Fibroblast of skin of right biceps (primary cell): ENCODE data around the gene GDPD5.
A peak's percentile ranks its signal among the peaks of the same experiment; 100 is the strongest.

Source experiments
- DNase-seq: peaks from one replicate; pipeline ENCODE4 v3.0.0-alpha.2; 2013

The GDPD5 gene

DNA sequence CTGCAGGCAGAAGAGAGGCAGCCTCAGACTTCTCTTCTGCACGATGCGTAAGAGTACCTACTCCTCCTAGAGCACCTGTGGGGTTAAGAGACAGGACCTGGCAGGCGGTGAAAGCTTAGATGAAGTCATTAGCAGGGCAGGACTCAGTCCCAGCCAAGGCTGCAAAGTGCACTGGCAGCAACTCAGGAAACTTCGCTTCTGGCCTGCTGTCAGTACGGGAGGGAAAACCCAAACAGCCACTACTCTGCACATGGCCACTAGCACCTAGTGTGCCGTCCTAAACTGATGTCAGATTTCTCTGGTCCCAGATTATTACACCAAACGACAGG lies 84.0 kb downstream of the GDPD5 start:
- DNase-seq, result no peak

DNA sequence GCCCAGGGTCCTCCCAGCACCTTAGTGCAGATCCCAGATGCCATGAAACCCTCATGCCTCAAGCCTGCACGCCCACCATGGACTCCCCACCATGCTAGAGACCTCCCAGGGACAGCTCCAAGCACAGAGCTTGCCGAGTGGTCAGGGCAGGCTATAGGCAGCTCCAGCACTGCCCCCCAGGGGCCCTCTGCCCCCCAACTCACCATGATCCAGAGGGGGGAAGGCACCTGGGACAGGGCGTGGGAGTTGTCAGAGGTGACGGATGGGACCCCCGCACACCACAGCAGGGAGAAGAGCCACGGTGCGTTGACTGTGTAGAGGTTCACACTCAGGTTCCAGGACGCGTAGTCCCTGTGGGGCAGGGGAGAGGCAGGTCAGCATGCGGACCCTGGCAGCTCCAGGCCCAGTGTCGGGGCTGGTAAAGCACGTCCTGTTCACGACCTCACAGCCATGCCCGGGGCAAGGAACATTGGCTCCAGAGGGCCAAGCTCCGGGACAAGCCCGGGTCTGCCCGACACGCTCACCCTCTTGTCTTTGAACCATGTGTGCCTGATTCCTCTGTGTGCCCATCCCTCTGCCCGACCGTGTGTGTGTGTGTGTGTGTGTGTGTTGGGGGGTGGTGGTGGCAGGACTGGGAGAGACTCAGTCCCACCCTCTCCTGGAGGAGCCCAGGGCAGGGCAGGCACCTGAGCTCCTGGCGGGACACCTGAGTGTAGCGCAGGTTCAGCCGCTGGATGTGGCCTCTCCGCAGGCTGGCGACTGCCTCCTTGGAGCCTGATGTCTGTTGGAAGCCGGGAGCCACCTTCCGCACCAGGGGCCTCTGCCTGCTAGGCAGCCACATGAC lies 84.6 kb downstream of the GDPD5 start:
- DNase-seq, result no peak

DNA sequence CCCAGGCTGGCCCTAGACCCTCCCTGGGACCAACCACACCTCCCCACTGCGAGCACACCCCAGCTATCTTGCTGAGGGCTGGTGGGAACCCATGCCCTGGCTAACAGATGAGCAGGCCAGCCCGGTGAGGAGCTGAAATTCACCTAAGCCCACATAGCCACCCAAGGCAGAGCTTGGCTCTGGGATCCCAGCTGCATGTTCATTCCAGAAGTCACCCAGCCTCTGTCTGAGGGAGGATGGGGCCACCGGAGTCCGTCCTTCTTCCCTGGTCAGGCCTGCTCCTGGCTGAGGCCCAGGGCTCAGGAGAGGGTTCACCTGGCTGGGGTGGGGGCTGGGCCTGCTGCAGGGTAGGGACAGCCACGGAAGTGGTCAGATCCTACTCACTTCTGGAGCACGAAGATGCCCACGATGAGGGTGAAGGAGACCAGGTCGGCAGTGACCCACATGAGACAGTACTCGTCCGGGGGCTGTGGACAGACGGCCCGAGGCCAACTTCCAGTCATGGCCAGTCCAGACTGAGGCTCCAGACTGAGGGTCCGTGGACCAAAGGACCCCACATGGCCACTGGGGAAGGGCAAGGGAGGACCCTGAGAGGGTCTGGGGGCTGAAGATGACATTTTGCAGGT lies 86.1 kb downstream of the GDPD5 start:
- DNase-seq, result no peak

DNA sequence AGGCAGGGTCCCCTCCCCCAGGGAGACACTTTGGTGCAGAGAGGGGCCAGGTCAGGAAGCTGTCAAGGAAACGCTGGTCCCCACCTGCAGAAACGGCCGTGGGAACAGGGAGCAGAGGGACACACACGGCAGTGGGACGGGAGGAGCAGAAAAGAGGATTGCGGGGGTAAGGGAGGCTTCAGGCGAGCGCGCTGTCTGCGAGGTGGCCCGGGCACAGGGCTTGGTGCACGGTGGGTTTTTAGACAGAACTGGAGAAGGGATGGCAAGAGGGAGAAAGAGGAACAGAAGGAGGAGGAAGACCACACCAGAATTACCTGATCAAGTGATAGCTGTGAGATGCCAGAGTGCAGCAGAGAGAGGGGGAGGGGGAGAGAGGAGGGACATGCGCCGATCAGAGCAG lies 86.7 kb downstream of the GDPD5 start:
- no peak for DNase-seq

DNA sequence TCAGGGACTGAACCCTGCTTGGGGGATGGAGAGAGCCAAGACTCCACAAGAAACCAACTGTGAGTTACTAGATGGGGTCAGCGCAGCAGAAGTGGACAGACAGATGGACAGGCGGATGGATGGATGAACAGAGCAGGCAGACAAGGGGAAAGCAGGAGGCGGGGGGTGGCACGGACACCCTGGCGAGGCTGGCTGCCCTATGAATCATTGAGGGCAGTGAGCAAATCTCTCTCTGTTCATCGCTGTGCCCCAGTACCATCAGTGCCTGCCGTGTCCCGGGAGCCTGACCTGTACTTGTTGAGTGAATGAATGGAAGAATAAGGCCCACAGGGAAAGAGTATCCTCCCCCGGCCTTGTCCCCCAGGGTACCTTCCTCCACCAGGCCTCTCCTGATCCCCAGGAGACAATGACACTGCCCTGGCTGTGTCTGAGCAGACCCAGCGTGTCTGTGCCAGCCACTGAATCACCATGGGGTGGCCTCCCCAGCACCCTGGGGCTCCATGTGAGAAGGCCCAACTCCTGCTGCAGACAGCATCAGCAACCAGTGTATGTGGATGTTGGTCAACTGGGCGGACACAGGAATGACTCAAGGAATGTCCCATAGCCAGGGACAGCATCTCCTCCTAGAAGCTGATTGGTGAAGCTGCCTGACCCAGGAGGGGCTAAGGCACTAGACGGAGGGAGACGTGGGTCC lies 87.6 kb downstream of the GDPD5 start:
- DNase-seq, result no peak

DNA sequence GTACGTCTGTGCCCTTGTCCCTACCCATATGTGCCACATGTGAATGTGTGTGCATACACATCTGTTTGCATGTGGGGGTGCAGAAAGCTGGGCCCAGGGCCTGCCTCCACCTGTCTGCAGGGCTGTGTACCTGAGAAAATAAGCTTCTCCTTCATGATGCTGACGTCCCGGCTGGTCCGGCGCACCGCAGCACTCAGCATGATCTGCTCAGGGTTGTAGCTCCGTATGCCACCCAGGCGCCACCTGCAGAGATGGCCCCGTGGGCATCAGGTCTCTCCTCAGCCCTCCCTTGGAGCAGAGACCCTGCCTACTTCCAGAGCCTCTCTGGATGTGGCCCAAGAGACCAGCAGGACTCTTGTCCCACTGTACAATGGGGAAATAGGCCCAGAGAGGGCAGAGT lies 88.9 kb downstream of the GDPD5 start:
- no peak for DNase-seq

DNA sequence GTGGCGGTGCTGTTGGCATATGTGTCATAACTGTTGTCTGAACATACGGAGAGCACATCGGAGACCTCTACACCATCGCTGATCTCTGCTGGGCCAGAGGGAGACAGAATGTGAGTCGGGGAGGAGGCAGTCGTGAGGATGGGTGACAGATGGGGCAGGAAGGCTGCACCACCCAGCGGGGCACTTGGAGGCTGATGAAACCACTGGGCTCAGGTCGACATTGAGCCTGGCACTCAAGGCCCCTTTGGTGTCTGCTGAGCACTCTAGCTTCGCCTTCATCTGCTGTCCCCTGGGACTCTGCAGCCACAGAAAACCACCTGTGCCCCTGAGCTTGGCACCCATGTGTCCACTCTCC lies 90.2 kb downstream of the GDPD5 start:
- DNase-seq, result no peak

DNA sequence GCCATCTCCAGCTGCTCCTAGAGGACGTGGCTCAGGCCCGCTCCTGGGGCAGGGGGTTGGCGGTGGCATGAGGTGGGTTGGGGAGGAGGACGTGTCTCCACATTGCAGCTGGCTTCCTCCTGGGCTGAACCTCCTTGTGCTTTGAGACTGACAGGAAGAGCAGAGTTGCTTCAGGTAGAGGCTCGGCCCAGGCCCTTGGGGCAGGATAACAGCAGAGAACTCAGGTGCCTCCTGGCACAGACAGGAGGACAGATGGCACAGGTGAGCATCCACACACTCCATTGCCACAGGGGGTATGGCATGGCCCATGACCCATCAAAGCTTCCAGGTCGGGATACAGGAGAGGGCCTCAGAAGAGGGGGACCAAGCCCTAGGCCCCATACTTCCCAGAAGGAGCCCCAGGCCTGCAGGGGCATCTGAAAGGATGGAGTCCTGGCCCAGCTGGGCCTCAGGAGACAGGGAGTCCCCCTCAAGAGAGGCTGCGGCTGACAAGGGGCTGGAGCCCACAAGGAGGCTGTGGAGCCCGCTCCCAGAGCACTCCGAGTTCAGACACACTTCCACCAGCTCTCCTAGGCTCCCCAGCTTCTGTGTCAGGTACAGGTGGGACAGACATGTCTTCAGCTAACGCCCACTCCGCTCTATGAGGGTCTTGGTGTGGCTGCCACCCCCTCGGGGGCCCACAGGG lies 90.7 kb downstream of the GDPD5 start:
- no peak for DNase-seq

DNA sequence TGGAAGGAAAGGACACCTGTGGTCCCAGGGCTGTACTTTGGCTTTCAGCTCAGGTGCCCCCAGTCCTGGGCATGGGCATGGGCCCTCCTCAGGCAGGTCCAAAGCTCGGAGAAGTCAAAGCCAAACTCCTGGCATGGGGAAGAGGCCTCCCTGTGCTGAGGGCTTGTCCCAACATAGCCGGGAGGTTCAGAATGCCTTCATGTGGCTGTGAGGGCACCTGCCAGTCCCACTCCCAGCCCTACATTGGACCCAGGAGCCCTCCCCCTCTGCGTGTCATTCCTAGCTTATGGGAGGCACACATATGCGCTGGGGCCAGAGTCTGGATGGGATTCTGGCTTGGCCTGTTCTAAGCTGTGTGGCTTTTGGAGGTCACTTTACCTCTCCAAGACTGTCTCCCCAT lies 91.7 kb downstream of the GDPD5 start:
- no peak for DNase-seq

DNA sequence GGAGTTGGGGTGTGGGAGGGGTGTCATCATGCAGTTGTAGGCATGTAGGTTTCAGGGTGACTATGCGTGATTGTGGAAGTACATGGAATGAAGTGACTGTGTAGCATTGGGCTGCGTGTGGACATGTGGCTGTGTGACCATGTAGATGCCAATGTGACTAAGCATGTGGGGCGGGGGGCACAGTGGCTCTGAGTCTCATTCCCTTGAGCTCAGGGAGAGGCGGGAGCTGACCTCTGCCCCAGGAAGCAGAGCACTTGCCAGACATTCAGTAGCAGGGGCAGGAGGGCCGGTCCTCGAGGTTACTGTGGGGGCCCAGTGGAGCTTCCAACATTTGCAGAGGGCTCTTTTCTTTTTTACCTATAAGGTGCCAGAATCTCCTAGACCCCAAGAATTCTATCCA lies 92.3 kb downstream of the GDPD5 start:
- no peak for DNase-seq

DNA sequence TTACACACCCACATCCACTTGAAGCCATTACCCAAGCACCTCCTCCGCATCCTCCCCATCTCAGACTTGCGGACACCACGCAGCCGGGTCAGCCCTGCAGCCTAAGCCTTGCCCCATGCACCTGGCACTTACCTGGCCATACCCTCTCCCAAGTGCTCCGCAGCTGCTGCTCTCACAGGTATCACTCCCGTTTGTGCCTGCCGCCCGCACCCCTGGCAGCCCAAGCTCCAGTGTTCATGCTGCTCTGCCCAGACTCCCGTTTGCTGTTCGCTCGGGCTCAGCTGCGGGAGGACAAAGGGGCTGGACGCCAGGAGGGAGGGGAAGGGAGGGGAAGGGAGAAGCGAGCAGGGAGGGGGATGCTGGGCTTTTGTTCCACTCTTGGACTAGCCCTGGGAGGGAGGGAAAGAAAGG lies 92.8 kb downstream of the GDPD5 start, which contains the start of gene KLHL35:
Gene KLHL35 (minus strand): TSS at position 293 of the 411 bp plus-strand sequence. CDS start 2,574 bp downstream, outside the sequence.
- no peak for DNase-seq

DNA sequence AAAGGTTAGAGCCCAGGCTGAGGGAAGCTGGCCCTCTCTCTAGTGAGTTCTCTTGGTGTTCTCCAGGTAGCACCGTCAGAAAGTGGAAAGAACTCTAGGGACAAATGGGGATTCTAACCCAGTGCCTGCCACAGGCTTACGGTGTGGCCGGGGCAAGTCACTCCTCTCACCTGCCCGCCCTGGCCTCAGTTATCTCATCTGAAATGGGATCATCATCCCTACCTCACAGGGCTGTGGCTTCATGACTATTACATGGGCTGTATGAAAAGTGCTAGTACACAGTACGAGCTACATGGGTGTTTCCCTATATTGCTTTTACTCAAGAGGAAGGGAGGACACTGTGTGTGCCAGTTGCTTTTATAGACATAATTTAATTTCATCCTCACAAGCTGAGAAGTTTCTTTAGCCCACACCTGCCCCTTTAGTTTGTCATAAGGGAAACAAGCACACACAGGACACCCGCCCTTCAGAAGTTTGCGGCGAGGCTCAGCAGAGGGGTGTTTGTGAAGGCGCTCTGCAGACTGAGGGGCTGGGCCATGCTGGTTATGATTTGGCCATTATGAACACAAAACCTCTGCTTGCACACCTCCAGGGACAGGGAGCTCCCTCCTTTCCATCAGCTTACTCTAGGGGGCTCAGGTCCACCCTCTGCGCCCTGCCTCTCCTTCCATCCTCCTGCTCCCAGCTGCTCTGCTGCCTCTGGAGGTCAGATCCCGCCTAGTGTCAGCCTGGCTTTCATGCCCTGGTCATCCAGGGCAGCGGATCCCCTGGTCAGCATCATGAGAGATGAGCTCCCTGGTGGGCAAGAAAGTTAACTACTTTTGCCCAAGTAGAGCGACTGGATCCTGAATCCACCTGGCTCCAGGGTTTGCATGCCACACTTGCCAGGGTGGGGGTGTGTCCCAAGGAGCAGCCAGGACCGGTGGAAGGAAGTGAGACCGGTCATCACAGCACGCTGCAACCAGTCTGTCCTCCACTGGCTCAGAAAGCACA lies 93.9 kb downstream of the GDPD5 start:
- no peak for DNase-seq

DNA sequence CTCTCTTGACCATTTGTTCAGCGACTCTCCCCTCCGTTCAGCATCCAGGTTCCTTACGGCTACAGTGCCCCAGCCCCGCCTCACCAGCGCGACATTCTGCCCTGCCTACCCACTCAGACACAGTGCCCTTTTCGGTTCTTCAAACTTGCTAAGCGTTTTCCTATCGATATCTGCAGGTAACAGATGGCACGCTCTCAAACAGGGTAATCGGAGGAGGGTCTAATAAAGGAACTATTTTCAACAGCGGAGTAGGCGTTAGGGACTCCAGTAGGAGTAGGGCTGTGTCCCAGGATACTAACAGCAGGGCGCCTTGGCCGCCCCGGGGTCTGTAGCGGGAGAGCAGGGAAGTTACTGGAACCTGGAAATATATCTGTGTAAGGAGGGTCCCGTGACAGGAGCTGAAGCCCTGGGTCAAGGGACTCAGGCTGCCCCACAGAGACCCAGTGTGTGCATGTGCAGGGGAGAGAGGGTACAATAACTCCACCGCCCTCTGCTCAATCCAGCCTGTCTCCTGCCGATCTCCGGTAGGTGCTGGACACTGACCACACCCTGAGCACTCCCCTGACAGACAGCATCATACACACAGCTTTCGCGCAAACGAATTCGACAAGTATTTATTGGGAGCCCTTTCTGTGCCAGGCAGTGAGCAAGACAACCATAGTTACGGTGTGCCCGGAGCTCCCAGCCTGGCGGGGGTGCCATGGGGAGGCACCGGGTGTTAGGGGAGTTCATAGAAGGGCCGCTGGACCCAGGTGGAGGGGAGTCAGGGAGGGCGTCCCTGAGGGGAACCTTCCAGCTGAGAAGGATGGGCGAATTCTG lies 94.8 kb downstream of the GDPD5 start:
- DNase-seq, result no peak

DNA sequence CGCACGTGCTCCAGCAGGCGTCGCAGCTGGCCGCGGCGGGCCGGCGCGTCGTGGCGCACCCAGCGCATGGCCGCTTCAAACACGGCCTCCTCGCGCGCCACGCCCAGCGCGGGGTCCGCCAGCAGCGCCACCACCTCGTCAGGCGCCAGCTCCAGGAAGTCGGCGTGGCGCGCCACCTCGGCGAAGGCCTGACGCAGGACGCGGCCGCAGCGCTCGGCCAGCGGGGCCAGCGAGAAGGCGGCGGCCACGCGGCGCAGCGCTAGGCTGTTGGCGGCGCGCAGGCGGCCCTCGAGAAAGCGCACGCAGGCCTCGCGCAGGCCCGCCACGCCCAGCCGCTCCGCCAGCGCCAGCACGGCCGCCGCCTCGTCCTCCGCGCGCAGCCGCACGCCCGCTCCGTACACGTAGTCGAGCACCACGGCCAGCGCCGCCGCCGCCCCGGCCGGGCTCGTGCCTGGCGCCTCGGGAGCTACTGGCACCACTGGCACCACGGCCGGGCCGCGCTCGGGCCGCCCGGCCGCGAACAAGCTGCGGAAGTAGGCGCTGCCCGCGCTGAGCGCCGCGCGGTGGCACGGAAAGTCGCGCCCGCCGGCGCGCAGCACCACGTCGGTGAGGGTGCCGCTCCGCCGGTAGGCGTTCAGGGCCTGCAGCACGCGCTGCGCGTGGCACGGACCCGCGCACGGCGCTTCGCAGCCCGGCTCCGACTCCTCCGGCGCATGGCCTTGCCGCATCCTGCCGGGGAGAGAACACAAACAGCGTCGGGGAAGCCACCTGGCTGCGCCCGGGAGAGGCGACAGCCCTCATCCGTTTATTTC lies 95.6 kb downstream of the GDPD5 start:
- peak; percentile 78 for DNase-seq

DNA sequence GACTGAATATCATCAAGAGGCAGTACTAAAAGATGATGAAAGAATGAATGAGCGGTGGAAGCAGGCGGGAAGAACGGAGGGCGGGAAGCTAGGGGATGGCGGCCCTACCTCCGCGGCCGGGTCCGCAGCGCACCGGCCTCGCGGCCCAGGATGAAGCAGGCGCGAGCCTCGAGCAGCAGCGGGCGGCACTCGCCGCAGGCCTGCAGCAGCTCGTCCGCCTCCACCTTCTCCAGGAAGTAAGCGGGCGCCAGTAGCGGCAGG lies 96.2 kb downstream of the GDPD5 start:
- DNase-seq, result no peak

DNA sequence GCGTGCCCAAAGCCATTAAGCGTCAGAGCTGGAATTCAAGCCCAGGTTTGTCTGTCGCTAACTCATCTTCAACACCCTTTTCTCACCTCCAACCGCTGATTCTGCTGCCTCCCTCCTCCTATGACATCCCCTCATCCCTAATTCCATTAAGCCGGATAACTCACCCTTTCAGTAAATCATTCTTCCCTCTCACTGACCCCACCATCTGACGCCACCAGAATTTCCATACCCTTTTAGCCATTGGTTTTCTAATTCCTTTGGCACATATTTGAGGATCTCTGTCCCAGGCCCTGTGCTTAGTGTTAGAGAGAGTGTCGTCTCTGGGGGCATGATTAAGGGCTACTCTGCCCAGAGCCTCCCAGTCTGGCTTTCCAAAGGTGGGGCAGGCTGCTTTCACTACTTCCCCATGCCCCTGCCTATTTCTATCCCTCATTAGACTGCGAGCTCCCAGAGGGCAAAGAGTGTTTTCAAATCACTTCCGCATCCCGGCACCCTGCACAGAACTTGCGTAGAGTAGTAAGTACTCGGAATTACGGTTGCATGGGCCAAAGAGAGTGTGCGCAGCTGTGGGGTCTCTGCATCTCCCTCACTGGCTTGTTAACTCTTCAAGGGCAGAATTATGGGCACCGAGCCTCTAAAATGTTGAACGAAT lies 96.6 kb downstream of the GDPD5 start:
- no peak for DNase-seq

DNA sequence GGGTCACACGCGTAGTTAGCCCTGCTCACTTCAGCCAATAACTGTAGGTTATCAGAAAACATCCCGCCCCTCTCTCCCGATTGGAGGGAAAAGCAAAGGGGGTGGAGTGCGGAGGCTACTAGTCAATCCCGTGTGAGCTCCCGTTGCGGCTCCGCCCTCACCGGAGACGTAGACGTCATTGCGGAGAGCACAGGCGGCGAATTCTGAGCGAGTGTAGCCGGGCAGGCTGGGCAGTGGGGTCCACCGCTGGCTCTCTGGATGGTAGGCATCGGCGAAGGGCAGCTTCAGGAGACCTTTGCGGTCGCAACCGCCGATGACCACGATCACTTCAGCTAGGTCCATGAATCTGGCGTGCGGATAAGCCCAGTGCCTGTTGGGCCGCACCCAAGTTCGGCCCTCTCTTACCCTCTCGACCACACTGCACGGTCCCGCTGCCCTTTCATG lies 97.4 kb downstream of the GDPD5 start:
- DNase-seq, result peak; percentile 91

DNA sequence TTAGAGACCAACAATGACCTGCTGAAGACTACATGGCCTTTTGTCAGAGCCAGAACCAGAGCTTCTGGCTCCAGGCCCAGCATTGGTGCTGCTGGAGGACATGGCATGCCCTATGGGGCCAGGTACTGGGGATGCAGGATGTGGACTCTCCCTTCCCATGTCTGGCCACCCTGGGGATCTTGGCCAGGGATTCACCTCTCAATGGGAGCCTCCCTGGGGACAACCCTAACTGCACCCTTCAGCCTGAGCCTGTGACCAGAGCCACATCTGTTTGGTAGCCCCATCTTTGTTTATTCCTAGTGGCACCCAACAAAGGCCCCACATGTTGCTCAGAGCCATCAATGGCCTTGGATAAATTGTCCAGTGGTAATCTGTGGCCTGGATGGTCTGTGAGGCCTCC lies 98.6 kb downstream of the GDPD5 start:
- no peak for DNase-seq

DNA sequence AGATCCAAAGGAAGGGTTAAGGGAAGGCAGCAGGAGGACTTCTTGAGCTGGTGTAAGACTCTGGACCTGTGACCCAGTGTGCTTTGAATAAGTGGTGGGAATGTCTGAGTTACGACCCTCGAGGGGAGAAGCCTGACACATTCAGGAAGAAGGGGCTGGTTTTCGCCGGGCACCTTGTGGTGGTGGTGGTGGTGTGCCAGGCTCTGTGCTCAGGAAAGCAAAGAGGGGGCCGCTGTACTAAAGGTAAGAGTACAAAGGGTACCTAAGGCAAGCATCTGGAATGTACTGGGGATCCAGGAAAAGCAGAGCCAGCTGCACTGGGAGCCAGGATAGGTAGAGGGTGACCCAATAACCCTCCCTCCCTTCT lies 99.0 kb downstream of the GDPD5 start:
- DNase-seq, result no peak

DNA sequence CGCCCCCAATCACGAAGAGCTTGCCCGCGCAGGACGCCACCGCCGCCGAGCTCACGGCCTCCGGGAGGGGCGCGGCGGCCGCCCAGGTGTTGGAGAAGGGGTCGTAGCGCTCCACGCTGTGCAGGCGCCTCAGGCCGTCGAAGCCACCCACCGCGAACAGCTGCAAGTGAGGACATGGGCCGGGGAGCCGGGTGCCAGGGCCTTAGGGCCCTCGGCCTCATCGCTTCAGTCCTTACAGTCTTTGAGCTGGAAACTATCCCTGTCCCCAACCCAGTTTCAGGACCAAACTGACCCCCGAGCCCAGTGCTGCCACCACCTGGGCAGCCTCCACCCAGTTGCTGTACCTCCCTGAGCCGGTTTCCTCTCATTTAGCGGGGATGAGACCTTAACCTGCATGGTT lies 100.3 kb downstream of the GDPD5 start:
- no peak for DNase-seq
